Stimulated activated CD4-positive, alpha-beta T cell treated with anti-CD3 and anti-CD28 coated beads, Interleukin-1b, Interleukin-23, amount 100 ng/mL, for 4 hours (primary cell): ENCODE data around the gene YPEL1.
"Not testable (repeated sequence)": the region's sequence is repeated elsewhere in the genome, so short reads cannot be mapped to it uniquely, and the experiment has no call there.

Experiments
- DNase-seq, 2 donors: peaks; one replicate each; pipeline ENCODE4 v3.0.0-alpha.2; 2020; ENCODE audit warnings: low read depth in 2 of 2

YPEL1 gene

GRCh38 chr22:21684492-21685163 lies 51.0 kb downstream of the YPEL1 start:
- DNase-seq: no peak

GRCh38 chr22:21683401-21683811 lies 52.2 kb downstream of the YPEL1 start:
- DNase-seq: no peak

- DNase-seq: no peak
These were observed 53.0 kb downstream of the YPEL1 start for GRCh38 chr22:21682385-21683175.

- no peak for DNase-seq
These were observed 53.8 kb downstream of the YPEL1 start for GRCh38 chr22:21681566-21682370.

- no peak for DNase-seq
These were observed 54.6 kb downstream of the YPEL1 start for GRCh38 chr22:21680830-21681565.

- DNase-seq: no peak
These were observed 56.2 kb downstream of the YPEL1 start for GRCh38 chr22:21679383-21679782.

- DNase-seq: not testable (repeated sequence)
These were observed 56.8 kb downstream of the YPEL1 start for GRCh38 chr22:21678842-21679241.

GRCh38 chr22:21677606-21678443 lies 57.8 kb downstream of the YPEL1 start:
- no peak for DNase-seq

- no peak for DNase-seq
These were observed 60.9 kb downstream of the YPEL1 start for GRCh38 chr22:21674638-21675245.

GRCh38 chr22:21673534-21674321 lies 61.9 kb downstream of the YPEL1 start:
- DNase-seq: no peak

GRCh38 chr22:21672107-21672629 lies 63.4 kb downstream of the YPEL1 start:
- DNase-seq: no peak

- DNase-seq: no peak
These were observed 66.6 kb downstream of the YPEL1 start for GRCh38 chr22:21669026-21669425.

- DNase-seq: no peak
These were observed 68.8 kb downstream of the YPEL1 start for GRCh38 chr22:21666786-21667185.

GRCh38 chr22:21665047-21665851 lies 70.3 kb downstream of the YPEL1 start:
- no peak for DNase-seq

- DNase-seq: no peak
These were observed 71.9 kb downstream of the YPEL1 start for GRCh38 chr22:21663738-21664137.

GRCh38 chr22:21661991-21662390 lies 73.6 kb downstream of the YPEL1 start:
- DNase-seq: no peak

GRCh38 chr22:21660904-21661303 lies 74.7 kb downstream of the YPEL1 start:
- DNase-seq: no peak

GRCh38 chr22:21659864-21660525 lies 75.6 kb downstream of the YPEL1 start:
- no peak for DNase-seq
